HepG2 (cell line): ENCODE data around the gene BTF3L4. TPM values are rescaled to one million over a fixed set of nuclear protein-coding genes. Genes with fewer than 3 reads are reported as not detected.
A peak's percentile ranks its signal among the peaks of the same experiment; 100 is the strongest.

Experiments used
- AHR ChIP-seq: IDR thresholded peaks from 2 replicates; pipeline ENCODE4 v1.6.1; 2018; ENCODE audit warnings: missing genetic modification reagents, missing compliant biosample characterization
- HNF4A ChIP-seq: sonication (generic); formaldehyde crosslinking; IDR thresholded peaks from 2 replicates; pipeline ENCODE4 v1.4.0; 2020; ENCODE audit warnings: missing genetic modification reagents
- KAT8 ChIP-seq: IDR thresholded peaks from 2 replicates; pipeline ENCODE4 v1.6.1; 2016; ENCODE audit warnings: missing genetic modification reagents, missing compliant biosample characterization
- KLF11 ChIP-seq: IDR thresholded peaks from 2 replicates; pipeline ENCODE4 v1.6.1; 2016; ENCODE audit warnings: missing compliant biosample characterization
- NFYB ChIP-seq: sonication (generic); formaldehyde crosslinking; IDR thresholded peaks from 2 replicates; pipeline ENCODE4 v1.4.0; 2020; ENCODE audit warnings: missing genetic modification reagents
- NFYC ChIP-seq: IDR thresholded peaks from 2 replicates; pipeline ENCODE4 v1.6.1; 2016; ENCODE audit warnings: missing genetic modification reagents, missing compliant biosample characterization
- POLR2G ChIP-seq: fragments of 200-400 bp; formaldehyde crosslinking; IDR thresholded peaks from 2 replicates; pipeline ENCODE4 v1.6.1; 2018; ENCODE audit warnings: mild to moderate bottlenecking, low read depth, low read length, moderate library complexity
- REPIN1 ChIP-seq: sonication (generic); formaldehyde crosslinking; IDR thresholded peaks from 2 replicates; pipeline ENCODE4 v1.8.0; 2022; ENCODE audit warnings: missing genetic modification reagents, low read depth, mild to moderate bottlenecking, borderline replicate concordance
- ZNF207 ChIP-seq: fragments of 450-650 bp; IDR thresholded peaks from 2 replicates; pipeline ENCODE4 v1.6.1; 2016; ENCODE audit warnings: antibody characterized with exemption, borderline replicate concordance
- ZNF280D ChIP-seq: sonication (generic); formaldehyde crosslinking; IDR thresholded peaks from 2 replicates; pipeline ENCODE4 v1.5.1; 2020; ENCODE audit warnings: mild to moderate bottlenecking, missing genetic modification reagents
- ZNF3 ChIP-seq: IDR thresholded peaks from 2 replicates; pipeline ENCODE4 v1.7.0; 2017; ENCODE audit warnings: inconsistent platforms
- ZNF350 ChIP-seq: sonication (generic); formaldehyde crosslinking; IDR thresholded peaks from 2 replicates; pipeline ENCODE4 v1.4.0; 2020; ENCODE audit warnings: mild to moderate bottlenecking, low read depth, missing genetic modification reagents, borderline replicate concordance
- ZNF501 ChIP-seq: sonication (generic); formaldehyde crosslinking; IDR thresholded peaks from 2 replicates; pipeline ENCODE4 v1.5.1; 2020; ENCODE audit warnings: mild to moderate bottlenecking, moderate library complexity, missing genetic modification reagents
- ZNF550 ChIP-seq: sonication (generic); formaldehyde crosslinking; IDR thresholded peaks from 2 replicates; pipeline ENCODE4 v1.4.0; 2020; ENCODE audit warnings: mild to moderate bottlenecking, missing genetic modification reagents, borderline replicate concordance
- ZNF777 ChIP-seq: sonication (generic); formaldehyde crosslinking; IDR thresholded peaks from 2 replicates; pipeline ENCODE4 v1.4.0; 2020; ENCODE audit warnings: missing genetic modification reagents
- polyA plus RNA-seq, 8 experiments: library from polyadenylated mRNA; depleted of rRNA in 3 of 8; stranded (reverse) in 7 of 8; unstranded in 1 of 8; fragments of >200 nt; fragmentation: Illumina TruSeq in 4 of 8; extraction: Trizol in 4 of 8; gene quantifications; 2 replicates each; pipeline versions ENCODE4 v1.2.1 to v1.2.3, GENCODE V29; 2011 to 2016; ENCODE audit warnings: low read depth in 4 of 8, missing spikeins in 1 of 8, mixed read lengths in 1 of 8; ENCODE audit not compliant: insufficient read depth in 1 of 8
- total RNA-seq, 5 experiments: library from RNA; depleted of rRNA; stranded (reverse); fragments of >200 nt; fragmentation: Illumina TruSeq; extraction: Trizol; gene quantifications; 2 replicates each; pipeline ENCODE4 v1.2.3, GENCODE V29; 2016; ENCODE audit warnings: low read depth in 1 of 5
- TF ChIP-seq, protein P1 (sequence below): IDR thresholded peaks from 2 replicates; pipeline ENCODE4 v1.6.1; 2016; ENCODE audit warnings: missing biosample characterization, missing genetic modification reagents, low read depth
- TF ChIP-seq, protein P2 (sequence below): sonication (generic); formaldehyde crosslinking; IDR thresholded peaks from 2 replicates; pipeline ENCODE4 v1.4.0; 2020; ENCODE audit warnings: missing genetic modification reagents, borderline replicate concordance
- TF ChIP-seq, protein P3 (sequence below), 2 experiments: sonication (generic) in 1 of 2; formaldehyde crosslinking in 1 of 2; IDR thresholded peaks; 2 replicates each; pipeline versions ENCODE4 v1.5.1 to v1.6.1; 2011 to 2020; ENCODE audit warnings: borderline replicate concordance in 1 of 2, low read depth in 1 of 2, low read length in 1 of 2, mild to moderate bottlenecking in 1 of 2, missing genetic modification reagents in 1 of 2, moderate library complexity in 1 of 2

The BTF3L4 gene
- total and polyA plus RNA-seq, 2 of the 13 experiments (the other 11 are each of a cell fraction or from before 2014, with no cell fraction given): 59.0 to 74.3 TPM

- TF ChIP-seq AHR (CRISPR knock-in tag) (no peak), ZNF550 (CRISPR knock-in tag) (peak; percentile 84), ZNF350 (CRISPR knock-in tag) (peak; percentile 83; the same call in 1 of the 2 replicates), KLF11 (CRISPR knock-in tag) (0 out of 2 replicates have a peak, but pooled peaks have one; percentile 34), REPIN1 (peak; percentile 41), ZNF501 (CRISPR knock-in tag) (peak; percentile 72), POLR2G (peak; percentile 65; the same call in 1 of the 2 replicates), ZNF777 (CRISPR knock-in tag) (0 out of 2 replicates have a peak, but pooled peaks have one; percentile 43), NFYC (CRISPR knock-in tag) (peak; percentile 70), KAT8 (CRISPR knock-in tag) (no peak; the same call in 1 of the 2 replicates), HNF4A (peak; percentile 50; the same call in 1 of the 2 replicates), NFYB (CRISPR knock-in tag) (peak; percentile 69), ZNF207 (no peak), ZNF3 (CRISPR knock-in tag) (no peak), ZNF280D (CRISPR knock-in tag) (0 out of 2 replicates have a peak, but pooled peaks have one; percentile 57)
- TF ChIP-seq, protein P1, sequence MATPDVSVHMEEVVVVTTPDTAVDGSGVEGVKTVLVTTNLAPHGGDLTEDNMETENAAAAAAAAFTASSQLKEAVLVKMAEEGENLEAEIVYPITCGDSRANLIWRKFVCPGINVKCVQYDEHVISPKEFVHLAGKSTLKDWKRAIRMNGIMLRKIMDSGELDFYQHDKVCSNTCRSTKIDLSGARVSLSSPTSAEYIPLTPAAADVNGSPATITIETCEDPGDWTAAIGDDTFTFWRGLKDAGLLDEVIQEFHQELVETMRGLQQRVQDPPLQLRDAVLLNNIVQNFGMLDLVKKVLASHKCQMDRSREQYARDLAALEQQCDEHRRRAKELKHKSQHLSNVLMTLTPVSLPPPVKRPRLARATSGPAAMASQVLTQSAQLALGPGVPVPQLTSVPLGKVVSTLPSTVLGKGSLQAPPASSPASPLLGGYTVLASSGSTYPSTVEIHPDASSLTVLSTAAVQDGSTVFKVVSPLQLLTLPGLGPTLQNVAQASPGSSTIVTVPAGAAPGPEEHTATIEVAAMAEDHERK (CRISPR knock-in tag): no peak; the same call in 1 of the 2 replicates
- TF ChIP-seq, protein P2, sequence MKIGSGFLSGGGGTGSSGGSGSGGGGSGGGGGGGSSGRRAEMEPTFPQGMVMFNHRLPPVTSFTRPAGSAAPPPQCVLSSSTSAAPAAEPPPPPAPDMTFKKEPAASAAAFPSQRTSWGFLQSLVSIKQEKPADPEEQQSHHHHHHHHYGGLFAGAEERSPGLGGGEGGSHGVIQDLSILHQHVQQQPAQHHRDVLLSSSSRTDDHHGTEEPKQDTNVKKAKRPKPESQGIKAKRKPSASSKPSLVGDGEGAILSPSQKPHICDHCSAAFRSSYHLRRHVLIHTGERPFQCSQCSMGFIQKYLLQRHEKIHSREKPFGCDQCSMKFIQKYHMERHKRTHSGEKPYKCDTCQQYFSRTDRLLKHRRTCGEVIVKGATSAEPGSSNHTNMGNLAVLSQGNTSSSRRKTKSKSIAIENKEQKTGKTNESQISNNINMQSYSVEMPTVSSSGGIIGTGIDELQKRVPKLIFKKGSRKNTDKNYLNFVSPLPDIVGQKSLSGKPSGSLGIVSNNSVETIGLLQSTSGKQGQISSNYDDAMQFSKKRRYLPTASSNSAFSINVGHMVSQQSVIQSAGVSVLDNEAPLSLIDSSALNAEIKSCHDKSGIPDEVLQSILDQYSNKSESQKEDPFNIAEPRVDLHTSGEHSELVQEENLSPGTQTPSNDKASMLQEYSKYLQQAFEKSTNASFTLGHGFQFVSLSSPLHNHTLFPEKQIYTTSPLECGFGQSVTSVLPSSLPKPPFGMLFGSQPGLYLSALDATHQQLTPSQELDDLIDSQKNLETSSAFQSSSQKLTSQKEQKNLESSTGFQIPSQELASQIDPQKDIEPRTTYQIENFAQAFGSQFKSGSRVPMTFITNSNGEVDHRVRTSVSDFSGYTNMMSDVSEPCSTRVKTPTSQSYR (CRISPR knock-in tag): no peak
- TF ChIP-seq, protein P3, sequence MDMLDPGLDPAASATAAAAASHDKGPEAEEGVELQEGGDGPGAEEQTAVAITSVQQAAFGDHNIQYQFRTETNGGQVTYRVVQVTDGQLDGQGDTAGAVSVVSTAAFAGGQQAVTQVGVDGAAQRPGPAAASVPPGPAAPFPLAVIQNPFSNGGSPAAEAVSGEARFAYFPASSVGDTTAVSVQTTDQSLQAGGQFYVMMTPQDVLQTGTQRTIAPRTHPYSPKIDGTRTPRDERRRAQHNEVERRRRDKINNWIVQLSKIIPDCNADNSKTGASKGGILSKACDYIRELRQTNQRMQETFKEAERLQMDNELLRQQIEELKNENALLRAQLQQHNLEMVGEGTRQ (IDR thresholded peaks at IDR 0.05; ENCODE audit: low read depth, low read length): no peak
- TF ChIP-seq, protein P3 (CRISPR knock-in tag; IDR thresholded peaks at IDR 0.05; ENCODE audit: borderline replicate concordance): peak; percentile 82; the same call in 1 of the 2 replicates
Observed at GRCh38 chr1:52056163-52056936, at the start of gene BTF3L4 (continued).
